HG02870 (cell line): ENCODE results near the gene HID1.
"Not testable (repeated sequence)": the region's sequence is repeated elsewhere in the genome, so short reads cannot be mapped to it uniquely, and the experiment has no call there.

Experiments used
- ATAC-seq: cut with Tn5 transposase; IDR thresholded peaks from one replicate; pipeline ENCODE4 v1.9.1; 2021; ENCODE audit warnings: mild to moderate bottlenecking, moderate library complexity; ENCODE audit not compliant: unreplicated experiment

The HID1 gene

GRCh38 chr17:74999523-74999922, 27.0 kb upstream of the HID1 start:
- ATAC-seq, result no peak

DNA sequence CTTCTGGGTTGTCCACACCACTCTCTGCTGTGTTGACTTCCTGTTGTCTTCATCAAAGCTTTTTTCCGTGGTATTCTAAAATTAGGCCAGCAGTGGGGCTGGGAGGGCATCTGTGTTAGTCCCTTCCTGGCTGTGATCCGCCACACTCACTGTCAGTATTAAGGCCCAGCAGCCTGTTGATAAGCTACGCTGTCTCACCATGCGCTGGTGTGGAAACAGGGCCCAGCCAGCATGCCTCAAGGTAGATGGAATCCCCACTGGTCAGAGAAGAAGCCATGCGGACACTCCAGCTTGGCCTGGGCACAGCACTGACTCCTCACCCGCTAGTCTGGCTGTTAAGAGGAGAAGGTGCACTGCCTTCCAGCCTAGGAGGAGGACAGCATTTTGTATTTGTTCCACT, 26.2 kb upstream of the HID1 start:
- no peak for ATAC-seq

- no peak for ATAC-seq
These were observed 23.3 kb upstream of the HID1 start for GRCh38 chr17:74995847-74996246.

DNA sequence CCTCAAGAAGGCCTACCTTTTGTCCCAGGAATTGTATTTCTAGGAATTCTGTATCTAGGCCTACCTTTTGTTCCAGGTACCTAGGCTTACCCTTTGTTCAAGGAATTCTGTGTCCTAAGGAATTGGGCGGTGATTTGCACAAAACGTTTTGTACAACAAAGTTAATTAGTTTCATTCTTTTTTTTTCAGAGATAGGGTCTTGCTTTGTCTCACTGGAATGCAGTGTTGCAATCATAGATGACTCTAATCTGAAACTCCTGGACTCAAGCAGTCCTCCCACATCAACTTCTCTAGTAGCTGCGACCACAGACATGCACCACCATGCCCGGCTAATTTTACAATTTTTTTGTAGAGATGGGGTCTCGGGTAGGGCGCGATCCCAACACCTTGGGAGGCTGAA, 21.9 kb upstream of the HID1 start:
- ATAC-seq, result no peak

GRCh38 chr17:74992223-74992622, 19.7 kb upstream of the HID1 start:
- no peak for ATAC-seq

GRCh38 chr17:74990581-74991105, 18.1 kb upstream of the HID1 start:
- ATAC-seq, result no peak

DNA sequence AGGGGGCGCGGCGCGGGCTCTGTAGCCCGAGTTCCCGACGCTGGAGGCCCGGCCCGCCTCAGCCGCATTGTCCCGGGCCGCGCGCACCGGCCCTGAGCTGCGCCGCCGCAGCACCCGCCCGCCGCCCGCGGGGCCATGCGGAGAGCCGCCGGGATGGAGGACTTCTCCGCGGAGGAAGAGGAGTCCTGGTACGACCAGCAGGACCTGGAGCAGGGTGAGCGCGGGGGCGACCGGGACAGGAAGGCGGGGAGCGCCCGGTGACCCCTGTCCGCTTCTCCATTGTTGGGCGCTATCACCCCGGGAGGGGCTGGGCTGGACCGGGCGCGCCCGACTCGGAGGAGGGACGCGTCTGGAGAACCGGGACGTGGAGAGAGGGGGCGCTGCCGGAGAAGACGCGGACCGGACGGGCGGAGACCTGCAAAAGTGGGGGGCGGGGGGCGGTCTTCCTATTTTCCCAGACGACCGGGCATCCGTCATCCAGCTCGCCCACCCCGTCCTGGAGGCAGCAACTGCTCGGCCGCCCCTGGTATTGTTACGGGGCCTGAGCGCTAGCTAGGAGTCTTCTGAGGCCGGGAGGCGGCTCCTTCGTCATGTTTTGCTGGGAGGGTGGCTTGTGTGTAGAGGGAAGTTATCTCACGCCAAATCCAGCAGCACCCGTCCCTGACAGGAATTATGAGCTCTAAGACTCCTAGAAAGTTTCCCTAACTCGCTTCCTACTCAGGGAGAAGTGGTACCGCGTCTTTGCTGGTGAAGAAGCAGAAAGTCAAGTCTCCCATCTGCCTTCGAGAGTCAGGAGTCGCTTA, 15.6 kb upstream of the HID1 start:
- ATAC-seq, result peak; percentile 16

DNA sequence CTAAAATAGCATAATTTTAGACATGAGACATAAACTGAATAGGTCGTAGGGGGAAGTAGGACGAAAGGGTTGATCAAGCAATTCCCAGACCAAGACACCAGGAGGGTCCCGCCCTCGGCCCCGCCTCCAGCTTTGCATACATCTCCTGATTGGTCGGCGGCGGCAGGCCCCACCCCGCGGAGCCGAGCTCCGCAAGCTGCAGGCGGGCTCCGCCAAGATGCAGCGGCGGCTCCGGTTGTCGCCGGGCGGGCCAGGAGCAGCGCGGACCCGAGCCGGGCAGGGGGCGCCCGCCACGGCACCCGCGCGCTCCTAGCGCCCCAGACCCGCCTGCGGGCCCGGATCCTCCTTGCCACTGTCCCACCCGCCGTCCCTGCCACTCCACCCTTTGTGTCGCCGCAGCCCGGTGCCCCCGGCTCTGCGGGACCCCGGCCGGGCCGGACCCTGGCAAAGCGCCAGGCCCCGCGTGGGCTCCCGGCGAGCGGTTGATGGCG, 14.9 kb upstream of the HID1 start, which contains the start of gene CDR2L:
Gene CDR2L, plus strand, starts transcription at position 215 of the 491 bp plus-strand sequence. CDS start 412 bp downstream, outside the sequence.
- ATAC-seq, result peak; percentile 91

- ATAC-seq, result no peak
These were observed 13.6 kb upstream of the HID1 start for GRCh38 chr17:74986206-74986576.

- not testable (repeated sequence) for ATAC-seq
These were observed 10.2 kb upstream of the HID1 start for GRCh38 chr17:74982663-74983313.

- no peak for ATAC-seq
These were observed 9.6 kb upstream of the HID1 start for GRCh38 chr17:74981979-74982662.

- ATAC-seq, result no peak
These were observed 8.9 kb upstream of the HID1 start for GRCh38 chr17:74981318-74981978.

GRCh38 chr17:74979408-74980146, 7.0 kb upstream of the HID1 start:
- no peak for ATAC-seq

GRCh38 chr17:74978240-74978639, 5.7 kb upstream of the HID1 start:
- no peak for ATAC-seq

DNA sequence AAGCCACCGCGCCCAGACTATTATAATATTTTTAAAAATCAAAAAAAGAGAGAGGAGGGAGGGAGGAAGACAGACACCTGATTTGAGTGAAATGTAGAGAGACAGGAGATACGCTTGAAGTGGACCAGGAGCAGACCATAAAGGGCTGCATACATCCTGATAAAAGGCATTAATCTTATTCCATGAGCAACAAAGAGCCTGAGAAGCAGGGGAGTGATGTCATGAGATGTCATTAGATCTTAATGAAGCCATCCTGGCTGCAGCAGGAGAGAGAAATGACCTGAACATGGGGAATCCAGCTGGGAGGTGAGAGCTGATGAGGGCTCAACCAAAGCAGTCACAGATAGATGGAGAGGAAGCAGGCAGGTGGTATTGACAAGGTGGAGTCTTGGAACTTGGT, 5.2 kb upstream of the HID1 start:
- ATAC-seq, result no peak

DNA sequence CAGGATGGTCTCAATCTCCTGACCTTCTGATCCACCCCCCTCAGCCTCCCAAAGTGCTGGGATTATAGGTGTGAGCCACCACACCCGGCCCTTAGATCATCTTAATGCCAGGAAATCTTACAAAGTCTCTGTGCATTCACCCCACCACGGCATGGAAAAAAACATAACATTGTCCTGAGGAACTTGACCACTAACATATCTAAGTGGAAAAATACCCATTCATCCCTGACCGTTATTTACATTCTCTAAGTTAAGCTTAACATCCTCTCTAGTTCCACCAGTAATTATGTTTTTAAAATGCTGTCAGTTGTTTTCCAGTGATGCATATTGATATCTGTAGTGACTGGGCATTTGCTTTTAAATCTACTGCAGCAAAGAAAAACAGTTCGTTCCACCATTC, 3.4 kb upstream of the HID1 start:
- ATAC-seq, result no peak

DNA sequence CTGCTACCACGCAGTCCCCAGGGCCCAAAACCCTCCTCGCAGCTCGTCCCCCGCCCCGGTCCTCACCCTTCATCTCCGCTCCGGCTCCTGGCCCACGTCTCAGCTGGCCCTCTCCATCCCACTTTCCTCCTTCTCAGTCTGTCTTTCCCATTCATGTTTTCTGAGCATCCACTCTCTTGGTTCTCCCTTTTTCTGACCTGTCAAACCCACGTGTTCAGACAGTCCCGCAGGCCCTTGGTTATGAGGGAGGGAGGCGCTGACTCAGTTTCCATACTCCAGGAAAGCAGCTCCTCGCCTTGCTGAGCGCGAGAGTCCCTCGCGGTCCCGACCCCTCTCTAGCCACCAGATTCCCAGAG, 392 bp upstream of the HID1 start:
- no peak for ATAC-seq

DNA sequence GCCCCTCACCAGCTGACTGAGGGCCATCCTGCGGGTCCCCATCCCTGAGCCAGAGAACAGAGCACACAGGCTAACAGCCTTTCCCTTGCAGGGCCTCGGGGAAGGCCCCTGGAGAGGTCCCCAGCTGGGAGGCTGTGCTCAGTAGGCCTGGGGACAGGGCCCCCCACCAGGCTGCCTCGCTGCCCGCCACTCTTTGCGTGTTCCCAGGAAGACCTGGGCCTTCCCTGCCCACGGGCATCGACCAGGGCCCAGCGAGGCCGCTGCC, 785 bp downstream of the HID1 start:
- no peak for ATAC-seq

- no peak for ATAC-seq
These were observed 1.3 kb downstream of the HID1 start for GRCh38 chr17:74971069-74971841.

DNA sequence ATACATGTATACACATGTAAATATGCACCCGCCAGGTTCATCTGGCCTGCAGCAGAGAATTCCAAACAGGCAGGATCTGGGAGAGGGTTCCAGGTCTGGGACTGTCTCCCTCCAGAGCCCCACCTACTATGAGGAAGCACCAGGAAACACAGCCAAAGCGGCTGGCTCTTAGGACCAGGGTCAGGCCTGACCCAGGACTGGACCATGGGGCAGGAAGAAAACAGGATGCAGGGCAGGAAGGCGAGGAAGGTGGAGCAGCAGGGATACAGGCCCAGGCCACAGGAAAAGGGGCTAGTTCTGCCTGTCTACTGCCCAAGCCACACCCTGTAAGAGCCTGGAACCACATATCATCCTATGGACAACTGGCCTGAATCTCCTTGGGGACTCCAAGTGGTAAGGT, 2.2 kb downstream of the HID1 start:
- no peak for ATAC-seq
